Pons (tissue), 1 donor: ENCODE data around the gene VPS13D.

Experiments
- DNase-seq: peaks from one replicate; pipeline ENCODE4 v3.0.0-alpha.2; 2016; ENCODE audit warnings: low spot score

VPS13D gene

GRCh38 chr1:12556368-12556930, 326.6 kb downstream of the VPS13D start:
- peak; percentile 37 for DNase-seq

- no peak for DNase-seq
Measured at GRCh38 chr1:12556957-12557935, 327.4 kb downstream of the VPS13D start.

GRCh38 chr1:12561121-12561520, 331.3 kb downstream of the VPS13D start:
- no peak for DNase-seq
